ENCODE results near the gene HOXB6. TPM values are rescaled to one million over a fixed set of nuclear protein-coding genes. Genes with fewer than 3 reads are reported as not detected.

HOXB6 gene
- total RNA-seq, 1 experiment from 2014 or later, result 196 TPM

DNA sequence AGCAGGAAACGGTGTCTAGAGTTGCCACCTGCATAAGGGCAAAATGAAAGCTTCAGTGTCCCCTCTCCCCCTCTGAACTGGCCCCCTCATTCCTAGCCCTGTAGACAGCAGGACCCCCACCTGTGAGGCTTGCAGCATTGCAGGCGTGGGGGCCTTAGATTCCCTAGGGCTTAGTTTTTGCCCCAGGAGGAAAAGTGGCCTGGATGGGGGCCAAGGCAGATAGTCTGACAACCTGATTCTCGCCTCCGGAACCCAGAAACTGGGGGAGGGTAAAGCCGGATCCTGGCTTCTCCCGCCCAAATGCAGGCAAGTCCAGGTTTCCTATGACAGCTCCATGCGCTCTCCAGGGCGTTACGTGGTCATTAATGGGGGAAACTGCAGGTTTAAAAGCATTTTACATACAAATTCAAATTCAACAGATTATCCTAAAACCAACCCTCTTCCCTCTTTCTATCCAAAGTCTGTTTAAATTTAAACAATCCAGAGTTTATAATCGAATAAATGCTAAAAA, 678 bp upstream of the HOXB6 start:
- ATAC-seq, result peak; percentile 17; the same call in 1 of the 2 replicates
- intact Hi-C loops (cut with micrococcal nuclease; ENCODE audit: unreplicated experiment), result loop anchor here (5.0 kb wide), 1 partner anchor 942 kb away; no protein-coding TSS in a partner anchor
- TF ChIP-seq SIN3A (IDR thresholded peaks at IDR 0.05; ENCODE audit: borderline replicate concordance, insufficient read depth, low read depth, low read length), result peak; percentile 60; the same call in 1 of the 2 replicates
- TF ChIP-seq REST (IDR thresholded peaks at IDR 0.05; ENCODE audit: insufficient read depth in 1 of 2, low read depth in 2 of 2, low read length in 1 of 2), result no peak
- CTCF ChIA-PET, result no interaction called here
- no peaks in the 10 kb centered on the region for H3K27me3 ChIP-seq (ENCODE audit: control insufficient read depth, insufficient read depth, low read length)
- H3K27ac ChIP-seq (ENCODE audit: low read length), result peak overlapping the region; percentile 99
- BruUV-seq (replicated peaks), result no TSS peak
- peaks cover 53% of the 10 kb centered on the region for H3K4me1 ChIP-seq (ENCODE audit: control insufficient read depth, insufficient read depth, low read length)
- no peak for DNase-seq (ENCODE audit: low read depth, low spot score)
- POLR2A ChIA-PET, result interaction anchor here (0.5 to 2.8 kb wide), 3 partner anchors 10 to 447 kb away, joined by 3 to 8 read pairs (median 3); partner anchors contain the start of gene HOXB8
- H3K9me3 ChIP-seq (ENCODE audit: control insufficient read depth, insufficient read depth, low read depth, low read length), result no peaks in the 10 kb centered on the region
- H3K36me3 ChIP-seq (ENCODE audit: control insufficient read depth, insufficient read depth, low read length), result peaks cover 2% of the 10 kb centered on the region
- in situ Hi-C loops (cut with HindIII; ENCODE audit: low pct_unique_long_range_greater_than_20kb, low sequenced_read_pairs), result no loop called here
- peak overlapping the region; percentile 70 to 99 for H3K4me3 ChIP-seq (ENCODE audit: low read depth in 2 of 2, low read length in 2 of 2)

DNA sequence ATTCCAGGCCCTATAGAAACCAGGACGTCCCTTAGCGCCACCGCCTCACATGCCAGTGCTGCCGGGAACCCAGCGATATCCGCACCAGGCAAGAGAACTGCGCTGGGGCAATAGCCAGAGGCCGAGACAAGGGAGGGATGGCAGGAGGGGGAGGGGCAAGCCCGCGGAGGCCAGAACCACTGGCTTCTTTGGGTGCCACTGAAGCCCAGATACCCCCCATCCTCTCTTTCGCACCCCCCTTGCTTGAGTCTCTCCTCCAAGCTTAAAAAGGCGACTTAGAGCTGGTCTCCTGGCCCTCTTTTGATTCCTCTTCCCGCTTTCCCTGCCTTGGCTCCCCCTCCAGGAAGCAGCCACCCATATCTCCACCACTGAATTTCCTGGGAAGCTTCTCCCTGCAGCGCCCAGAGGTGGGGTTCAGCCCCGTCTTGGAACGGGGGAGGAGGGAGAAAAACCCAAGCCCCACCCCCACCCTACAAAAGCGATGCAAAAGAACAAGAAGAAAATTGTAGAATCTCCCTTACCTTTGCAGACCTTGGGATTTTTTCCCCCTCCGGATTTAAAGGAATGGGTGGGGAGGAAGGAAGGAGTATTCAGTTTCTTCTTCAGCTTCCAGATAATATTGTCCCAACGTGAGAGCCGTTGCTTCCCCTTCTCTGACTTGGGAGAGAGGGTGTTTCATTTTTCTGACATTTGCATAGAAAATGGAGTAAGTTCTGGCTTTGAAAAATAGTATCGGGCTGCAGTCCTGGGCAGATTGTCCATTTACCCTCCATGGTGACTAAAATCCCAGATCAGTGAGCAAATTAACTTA, 622 bp downstream of the HOXB6 start:
- peak; percentile 57 for ATAC-seq
- intact Hi-C loops (cut with micrococcal nuclease; ENCODE audit: unreplicated experiment), result no loop called here
- no TSS peak for BruUV-seq (replicated peaks)

More for the DNA sequence above, 622 bp downstream of the HOXB6 start:
- ChIA-PET CTCF (interaction anchor here (1.0 to 1.2 kb wide), 2 partner anchors 14 to 57 kb away, joined by 4 to 7 read pairs; no protein-coding TSS in a partner anchor), POLR2A (interaction anchor here (0.5 to 1.2 kb wide), 4 partner anchors 8 to 585 kb away, joined by 3 to 18 read pairs (median 12); no protein-coding TSS in a partner anchor)
- Histone ChIP-seq H3K4me3 (ENCODE audit: low read depth in 2 of 2, low read length in 2 of 2) (peak overlapping the region; percentile 70 to 99), H3K4me1 (ENCODE audit: control insufficient read depth, insufficient read depth, low read length) (peaks cover 57% of the 10 kb centered on the region), H3K36me3 (ENCODE audit: control insufficient read depth, insufficient read depth, low read length) (peaks cover 2% of the 10 kb centered on the region), H3K9me3 (ENCODE audit: control insufficient read depth, insufficient read depth, low read depth, low read length) (no peaks in the 10 kb centered on the region), H3K27ac (ENCODE audit: low read length) (peak overlapping the region; percentile 99), H3K27me3 (ENCODE audit: control insufficient read depth, insufficient read depth, low read length) (no peaks in the 10 kb centered on the region)
- in situ Hi-C loops (cut with HindIII; ENCODE audit: low pct_unique_long_range_greater_than_20kb, low sequenced_read_pairs), result no loop called here
- peak; percentile 96 for TF ChIP-seq SIN3A (IDR thresholded peaks at IDR 0.05; ENCODE audit: borderline replicate concordance, insufficient read depth, low read depth, low read length)
- no peak; the same call in 1 of the 2 replicates for TF ChIP-seq TCF7L2 (IDR thresholded peaks at IDR 0.05; ENCODE audit: low read depth, low read length)
- peak; percentile 78; the same call in 1 of the 2 replicates for TF ChIP-seq POLR2AphosphoS5 (IDR thresholded peaks at IDR 0.05; ENCODE audit: low read depth, low read length)
- TF ChIP-seq CTCF (IDR thresholded peaks at IDR 0.05), result no peak
- TF ChIP-seq REST (IDR thresholded peaks at IDR 0.05; ENCODE audit: insufficient read depth in 1 of 2, low read depth in 2 of 2, low read length in 1 of 2), result peak in 1 of 2 experiments; percentile 15; a peak in 1 of 4 replicates
- DNase-seq (ENCODE audit: low read depth, low spot score), result no peak
